H7 (cell line): ENCODE results near the gene TP53TG5. TPM values are rescaled to one million over a fixed set of nuclear protein-coding genes. Genes with fewer than 3 reads are reported as not detected.

Experiments used
- total RNA-seq: library from RNA; depleted of rRNA; stranded (reverse); fragments of >200 nt; shearing (Covaris generic); gene quantifications from 2 replicates; pipeline ENCODE4 v1.2.3, GENCODE V29; 2014; rRNA removed

TP53TG5 gene
- total RNA-seq, 1 experiment from 2014 or later: not detected

Other genes with a start within 250 kb of the TP53TG5 start
- not detected in 2 replicates for gene PI3, start 203.4 kb downstream of the TP53TG5 start, total RNA-seq
- 0.31 and 0.81 TPM in 2 replicates for gene SEMG1, start 171.3 kb downstream of the TP53TG5 start, total RNA-seq
- not detected in 2 replicates for gene SEMG2, start 157.0 kb downstream of the TP53TG5 start, total RNA-seq
- not detected in 2 replicates for gene SLPI, start 123.8 kb downstream of the TP53TG5 start, total RNA-seq
- gene RBPJL, start 71.5 kb downstream of the TP53TG5 start, total RNA-seq: not detected in 2 replicates
- gene MATN4, start 70.0 kb downstream of the TP53TG5 start, total RNA-seq: 0.14 and 0.67 TPM in 2 replicates
- 47.3 and 56.1 TPM in 2 replicates for gene SDC4, start 29.9 kb downstream of the TP53TG5 start, total RNA-seq
- 11.8 and 22.8 TPM in 2 replicates for gene SYS1, start 15.2 kb downstream of the TP53TG5 start, total RNA-seq
- gene DBNDD2, start 30.0 kb upstream of the TP53TG5 start, total RNA-seq: 12.5 and 23.4 TPM in 2 replicates
- gene PIGT, start 37.8 kb upstream of the TP53TG5 start, total RNA-seq: 67.9 and 70.5 TPM in 2 replicates
- 10.0 and 16.5 TPM in 2 replicates for gene WFDC2, start 91.4 kb upstream of the TP53TG5 start, total RNA-seq
- not detected in 2 replicates for gene SPINT3, start 137.3 kb upstream of the TP53TG5 start, total RNA-seq
- gene WFDC6, start 161.2 kb upstream of the TP53TG5 start, total RNA-seq: not detected in 2 replicates
- 0.03 TPM in 1 of 2 replicates, not detected in the other for gene EPPIN, start 169.1 kb upstream of the TP53TG5 start, total RNA-seq
- not detected in 2 replicates for gene WFDC8, start 201.0 kb upstream of the TP53TG5 start, total RNA-seq